Stimulated activated CD4-positive, alpha-beta T cell treated with anti-CD3 and anti-CD28 coated beads, Interleukin-4, amount 100 ng/mL, for 48 hours (primary cell): ENCODE measurements around the gene LAD1.
A peak's percentile ranks its signal among the peaks of the same experiment; 100 is the strongest.

Experiments used
- DNase-seq, 2 donors: peaks; one replicate each; pipeline ENCODE4 v3.0.0-alpha.2; 2020; ENCODE audit warnings: low read depth in 2 of 2

The LAD1 gene

GRCh38 chr1:201348211-201348566 is 50.9 kb downstream of the LAD1 start:
- peak; percentile 12 to 23 for DNase-seq

GRCh38 chr1:201347498-201348210 is 51.5 kb downstream of the LAD1 start:
- DNase-seq: no peak

GRCh38 chr1:201346987-201347386 is 52.1 kb downstream of the LAD1 start:
- DNase-seq: no peak

- DNase-seq: no peak
Measured at GRCh38 chr1:201346337-201346939, 52.7 kb downstream of the LAD1 start.

- no peak for DNase-seq
Measured at GRCh38 chr1:201345081-201345355, 54.1 kb downstream of the LAD1 start.

- no peak for DNase-seq
Measured at GRCh38 chr1:201344206-201345080, 54.7 kb downstream of the LAD1 start.

GRCh38 chr1:201341377-201341776 is 57.7 kb downstream of the LAD1 start:
- DNase-seq: no peak

- DNase-seq: no peak
Measured at GRCh38 chr1:201336711-201337450, 62.2 kb downstream of the LAD1 start.

- no peak for DNase-seq
Measured at GRCh38 chr1:201335901-201336300, 63.2 kb downstream of the LAD1 start.

GRCh38 chr1:201335174-201335870 is 63.8 kb downstream of the LAD1 start:
- no peak for DNase-seq

- no peak for DNase-seq
Measured at GRCh38 chr1:201334325-201335173, 64.6 kb downstream of the LAD1 start.

GRCh38 chr1:201332616-201333335 is 66.3 kb downstream of the LAD1 start:
- DNase-seq: no peak

- DNase-seq: no peak
Measured at GRCh38 chr1:201332021-201332420, 67.1 kb downstream of the LAD1 start.

GRCh38 chr1:201331166-201331565 is 68.0 kb downstream of the LAD1 start:
- DNase-seq: no peak
